EH (cell line): ENCODE data around the gene DIP2C.
"Not testable (repeated sequence)": the region's sequence is repeated elsewhere in the genome, so short reads cannot be mapped to it uniquely, and the experiment has no call there.

Experiments
- DNase-seq: peaks from one replicate; pipeline ENCODE4 v3.0.0-alpha.2; 2015; ENCODE audit warnings: low read depth

The DIP2C gene

GRCh38 chr10:532331-532730 is 157.1 kb downstream of the DIP2C start:
- not testable (repeated sequence) for DNase-seq

DNA sequence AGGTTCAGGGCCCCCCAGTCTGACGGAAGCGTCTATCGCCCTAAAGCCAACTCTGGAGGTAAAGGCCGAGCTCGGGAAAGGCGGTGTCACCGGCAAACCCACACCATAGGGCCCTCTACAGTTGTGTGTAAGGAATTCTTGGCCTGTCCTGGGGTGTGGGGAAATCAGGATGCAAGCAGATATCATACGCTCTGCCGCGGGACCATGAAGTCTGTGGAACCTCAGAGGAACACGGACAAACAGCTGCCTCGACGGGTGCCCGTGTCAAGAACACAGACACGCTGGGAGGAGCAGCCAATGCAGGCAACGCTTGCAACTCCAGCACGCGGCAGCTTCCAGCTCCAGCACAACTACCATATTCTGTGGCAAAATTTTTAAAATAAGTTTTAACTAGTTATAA is 157.9 kb downstream of the DIP2C start:
- no peak for DNase-seq

DNA sequence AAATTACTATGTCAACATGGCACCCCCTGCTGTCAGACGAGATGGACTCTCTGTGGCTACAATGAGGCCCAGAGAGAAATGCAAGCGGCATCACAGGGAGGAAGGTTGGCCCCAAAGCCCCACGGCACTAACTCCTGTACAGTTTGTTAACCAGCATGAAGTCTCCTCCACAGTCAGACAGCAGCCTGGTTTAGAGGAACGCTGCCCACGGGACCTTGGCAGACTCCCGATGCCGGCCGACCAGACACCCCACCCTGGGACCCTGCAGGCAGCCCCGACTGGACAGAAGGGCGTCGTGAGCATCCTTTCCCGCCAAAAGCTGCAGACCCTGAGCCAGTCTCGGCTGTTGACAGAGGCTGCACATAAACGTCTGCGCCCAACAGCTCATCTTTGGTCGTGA is 158.8 kb downstream of the DIP2C start:
- DNase-seq, result no peak

GRCh38 chr10:529468-530230 is 159.8 kb downstream of the DIP2C start:
- no peak for DNase-seq

GRCh38 chr10:528173-529165 is 161.0 kb downstream of the DIP2C start:
- no peak for DNase-seq

DNA sequence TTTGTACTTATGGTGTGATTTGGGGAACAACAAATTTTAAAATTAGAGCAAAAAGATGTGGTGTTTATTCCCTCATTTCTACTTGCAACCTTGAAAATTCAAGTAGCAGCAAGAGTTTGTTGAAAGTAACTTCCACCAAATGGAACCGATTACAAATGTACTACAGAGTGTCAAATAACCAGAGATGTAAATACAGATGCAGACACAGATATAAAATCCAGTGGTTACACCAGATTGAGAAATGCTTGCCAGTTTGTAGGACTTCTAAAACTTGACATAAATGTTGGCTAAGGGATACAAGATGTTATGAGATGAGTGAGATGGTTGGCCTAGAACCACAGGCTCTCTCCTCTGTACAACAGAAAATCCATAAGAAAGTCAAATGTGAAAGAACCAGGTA is 162.1 kb downstream of the DIP2C start:
- DNase-seq, result peak; percentile 31

- DNase-seq, result no peak
Measured at GRCh38 chr10:526651-527312, 162.7 kb downstream of the DIP2C start.

- DNase-seq, result peak; percentile 8
Measured at GRCh38 chr10:525565-526315, 163.7 kb downstream of the DIP2C start.

DNA sequence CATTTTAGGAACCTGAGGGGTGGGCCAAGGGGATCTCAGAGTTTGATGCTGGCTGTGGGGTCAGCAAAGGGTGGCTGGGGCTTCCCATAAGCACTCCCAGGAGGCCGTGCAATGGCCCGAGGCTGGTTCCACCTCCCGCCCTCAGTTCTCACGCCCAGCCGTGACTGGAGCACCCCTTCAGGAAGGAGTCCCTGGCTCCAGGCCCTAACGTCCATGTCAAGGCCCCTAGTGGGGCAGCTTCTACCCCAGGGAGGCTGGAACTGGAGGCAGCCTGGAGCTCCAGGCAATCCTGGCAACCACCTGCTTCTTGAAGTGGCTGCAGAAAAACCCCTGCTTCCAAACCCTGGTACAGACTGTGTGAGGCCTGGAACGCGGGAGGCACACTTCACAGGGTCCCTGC is 165.5 kb downstream of the DIP2C start:
- no peak for DNase-seq

- no peak for DNase-seq
Measured at GRCh38 chr10:522350-522749, 167.1 kb downstream of the DIP2C start.

- DNase-seq, result no peak
Measured at GRCh38 chr10:521261-522250, 167.9 kb downstream of the DIP2C start.

DNA sequence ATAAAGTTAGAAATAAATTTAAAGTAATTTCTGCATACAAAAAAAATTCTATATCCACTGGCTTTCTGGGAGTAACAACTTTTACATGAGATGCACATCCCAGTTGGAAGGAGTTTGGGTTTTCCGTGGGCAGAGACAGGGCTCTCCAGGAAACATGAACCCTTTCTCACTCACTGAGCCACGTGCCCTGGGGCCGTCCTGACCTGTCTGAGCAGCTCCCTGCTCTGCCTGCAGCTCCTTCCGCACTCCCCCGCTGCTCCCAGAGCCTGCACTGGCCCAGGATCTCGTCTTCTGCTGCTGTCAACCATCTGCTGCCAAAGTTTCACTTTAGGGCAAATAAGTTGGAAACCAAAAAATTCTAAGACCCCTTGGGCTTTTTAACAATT is 169.1 kb downstream of the DIP2C start:
- peak; percentile 21 for DNase-seq

- no peak for DNase-seq
Measured at GRCh38 chr10:519716-520401, 169.6 kb downstream of the DIP2C start.

DNA sequence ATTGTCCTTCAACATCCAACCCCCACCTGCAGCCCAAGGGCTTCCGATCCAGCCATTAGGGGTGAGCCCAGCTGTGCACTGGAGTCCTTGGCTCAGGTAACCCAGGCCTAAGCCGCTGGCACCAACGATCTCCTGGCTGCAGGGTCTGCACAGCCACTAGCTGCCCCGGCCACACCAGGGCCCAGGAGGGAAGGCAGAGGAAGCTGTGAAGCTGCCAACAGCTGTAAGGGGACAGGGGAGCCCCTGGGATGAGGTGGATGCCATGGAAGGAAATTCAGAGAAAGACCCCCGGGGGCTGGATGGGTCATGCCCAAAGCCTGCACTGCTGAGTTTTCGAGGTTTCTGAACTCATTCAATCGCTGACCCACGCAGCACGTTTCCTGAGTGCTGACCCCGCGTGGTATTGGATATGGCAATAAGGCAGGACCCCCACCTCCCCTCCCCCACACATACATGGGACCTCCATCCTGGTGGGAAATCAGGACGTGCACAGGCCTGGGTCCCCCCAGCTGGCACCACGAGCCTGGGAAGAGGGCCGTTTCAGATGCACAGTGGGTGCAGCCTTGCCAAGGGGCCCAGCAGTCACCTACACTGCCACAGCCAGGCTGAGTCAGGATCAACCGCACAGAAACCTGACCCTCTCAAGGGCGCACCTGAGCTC is 170.3 kb downstream of the DIP2C start:
- DNase-seq, result no peak

GRCh38 chr10:517872-518475 is 171.5 kb downstream of the DIP2C start:
- DNase-seq, result no peak

DNA sequence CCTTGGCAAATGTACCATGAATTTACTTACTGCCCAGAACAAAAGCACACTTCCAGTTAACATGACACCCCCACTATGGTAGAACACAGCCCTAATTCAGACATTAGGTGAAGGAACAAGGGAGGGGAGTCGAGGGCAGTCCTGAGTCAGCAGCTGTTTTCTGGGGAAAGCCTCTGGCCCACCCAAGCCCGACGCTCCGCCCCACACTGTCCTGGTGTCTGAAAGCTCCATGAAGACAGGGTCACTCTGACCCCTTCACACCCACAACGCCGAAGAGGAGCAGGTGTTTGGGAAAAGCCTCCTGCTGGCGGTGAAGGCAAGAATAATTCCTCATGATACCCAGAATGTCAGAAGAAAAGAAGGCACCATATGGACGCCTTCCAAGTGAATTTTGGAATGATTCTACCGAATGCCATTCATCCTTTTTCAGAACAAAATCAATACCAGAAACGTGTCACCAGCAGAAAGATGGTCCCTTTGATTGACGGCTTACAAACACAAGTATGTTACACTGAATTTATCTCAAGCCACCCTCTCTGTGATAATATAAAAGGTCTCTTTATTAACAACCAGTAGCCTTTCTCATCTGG is 172.1 kb downstream of the DIP2C start:
- DNase-seq, result no peak

DNA sequence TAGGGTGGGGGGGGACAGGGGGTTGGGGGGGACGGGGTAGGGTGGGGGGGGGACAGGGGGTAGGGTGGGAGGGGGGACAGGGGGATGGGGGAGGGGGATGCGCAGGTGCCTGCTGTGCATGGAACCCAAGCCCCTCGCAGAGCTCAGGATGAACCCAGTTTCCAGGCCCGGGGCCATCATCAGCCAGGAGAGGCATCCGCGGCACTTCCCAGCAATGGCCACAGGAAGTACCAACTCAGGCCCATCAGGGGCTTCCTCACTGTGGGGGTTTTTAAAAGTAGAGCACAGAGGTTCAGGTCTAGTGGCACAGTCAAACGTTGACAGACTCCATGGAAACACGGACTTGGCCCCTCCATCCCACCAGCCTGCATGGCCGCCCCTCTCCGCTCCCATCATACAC is 172.7 kb downstream of the DIP2C start:
- DNase-seq, result no peak

DNA sequence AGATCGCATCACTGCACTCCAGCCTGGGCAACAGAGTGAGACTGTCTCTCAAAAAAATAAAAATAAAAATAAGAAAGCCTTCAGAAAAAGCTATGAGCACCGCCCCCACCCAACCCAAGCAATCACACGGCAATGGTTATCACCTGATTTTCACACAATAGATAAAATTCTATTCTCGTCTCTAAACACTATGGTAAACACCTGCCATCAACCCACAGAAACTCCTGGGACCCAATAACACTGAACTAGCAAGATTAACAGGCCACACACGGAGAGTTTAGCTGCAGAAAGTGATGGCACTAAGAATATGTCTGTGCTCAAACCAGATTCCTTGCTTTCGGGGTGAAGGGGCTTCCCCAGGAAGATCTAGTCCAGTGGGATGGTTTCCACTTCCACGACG is 173.8 kb downstream of the DIP2C start:
- DNase-seq, result no peak
